GM19452 (cell line): ENCODE results near the gene MXRA7.

Experiments
- ATAC-seq: cut with Tn5 transposase; IDR thresholded peaks from one replicate; pipeline ENCODE4 v1.9.1; 2021; ENCODE audit not compliant: unreplicated experiment

The MXRA7 gene

GRCh38 chr17:76697702-76698465 lies 12.9 kb downstream of the MXRA7 start:
- ATAC-seq, result no peak

GRCh38 chr17:76696763-76697701 lies 13.7 kb downstream of the MXRA7 start:
- ATAC-seq, result peak; percentile 78

GRCh38 chr17:76695059-76695831 lies 15.5 kb downstream of the MXRA7 start:
- no peak for ATAC-seq

DNA sequence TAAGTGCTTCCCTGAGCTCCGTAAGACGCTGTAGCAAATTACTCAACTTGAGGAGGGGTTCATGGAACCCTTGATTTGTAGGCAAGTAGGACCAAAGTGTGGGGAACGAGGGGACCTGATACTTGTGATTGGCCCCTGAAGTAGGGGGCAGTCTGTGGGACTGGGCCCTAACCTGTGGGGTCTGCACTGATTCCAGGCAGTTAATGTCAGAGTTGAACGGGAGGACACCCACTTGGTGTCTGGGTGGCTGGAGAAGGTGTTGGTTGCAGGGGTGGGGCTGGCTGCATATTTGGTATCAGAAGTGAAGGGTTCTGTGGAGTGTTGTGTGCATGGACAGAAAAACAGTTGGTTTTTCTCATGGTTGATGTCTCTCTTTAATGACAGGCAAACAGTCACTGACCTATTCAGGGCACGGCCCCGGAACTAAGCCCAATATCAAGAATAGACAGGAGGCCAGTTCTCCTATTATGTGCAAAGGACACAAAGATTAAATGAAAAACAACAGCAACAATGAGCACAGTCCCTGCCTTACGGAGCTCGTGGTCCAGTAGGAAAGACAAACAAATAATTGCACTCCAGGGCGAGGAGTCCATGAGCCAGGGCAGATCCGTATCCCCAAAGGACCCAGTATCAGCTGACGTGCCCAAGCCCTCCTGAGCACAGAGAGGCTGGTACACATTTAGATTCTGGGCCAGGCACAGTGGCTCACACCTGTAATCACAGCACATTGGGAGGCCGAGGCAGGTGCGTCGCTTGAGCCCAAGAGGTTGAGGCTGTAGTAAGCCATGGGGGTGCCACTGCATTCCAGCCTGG lies 19.2 kb downstream of the MXRA7 start:
- no peak for ATAC-seq

DNA sequence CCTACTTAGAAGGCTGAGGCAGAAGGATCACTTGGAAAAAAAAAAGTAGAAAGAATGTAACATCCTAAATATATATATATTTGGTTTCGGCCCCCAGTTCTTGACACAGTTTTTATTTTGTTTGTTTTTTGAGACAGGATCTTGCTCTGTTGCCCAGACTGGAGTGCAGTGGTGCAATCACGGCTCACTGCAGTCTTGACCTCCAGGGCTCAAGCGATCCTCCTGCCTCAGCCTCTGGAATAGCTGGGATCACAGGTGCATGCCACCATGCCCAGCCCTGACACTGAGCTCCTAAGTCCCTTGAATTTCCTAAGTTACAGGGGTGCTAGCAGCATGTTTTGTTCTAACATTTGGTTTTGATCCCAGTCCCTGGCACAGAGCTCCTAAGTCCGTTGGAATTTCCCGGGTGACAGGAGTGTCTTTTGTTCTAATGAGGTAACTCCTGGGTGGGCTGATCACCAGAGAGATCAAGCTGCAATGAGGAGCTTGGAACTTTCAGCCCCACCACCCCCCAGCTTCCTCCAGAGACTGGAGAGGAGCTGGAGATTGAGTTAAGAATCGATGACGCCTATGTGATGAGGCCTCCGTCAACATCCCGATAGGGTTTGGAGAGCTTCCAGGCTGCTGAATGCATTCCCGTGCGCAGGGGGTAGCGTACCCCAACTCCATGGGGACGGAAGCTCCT lies 20.0 kb downstream of the MXRA7 start:
- ATAC-seq, result no peak

DNA sequence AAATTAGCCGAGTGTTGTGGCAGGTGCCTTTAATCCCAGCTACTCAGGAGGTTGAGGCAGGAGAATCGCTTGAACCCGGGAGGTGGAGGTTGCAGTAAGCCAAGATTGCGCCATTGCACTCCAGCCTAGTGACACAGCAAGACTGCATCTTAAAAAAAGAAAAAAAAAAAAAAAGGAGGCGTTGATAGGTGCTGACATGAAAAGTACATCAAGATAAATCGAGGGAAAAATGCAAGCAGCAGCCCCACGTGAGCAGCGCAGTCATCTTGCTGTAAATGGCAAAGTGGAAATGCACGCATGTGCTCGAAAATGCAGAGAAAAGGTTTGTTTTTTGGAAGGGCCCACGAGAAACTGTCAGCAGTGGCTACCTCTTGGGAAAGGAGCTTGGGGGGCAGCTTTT lies 20.9 kb downstream of the MXRA7 start:
- ATAC-seq, result no peak

GRCh38 chr17:76688165-76688622 lies 22.6 kb downstream of the MXRA7 start:
- ATAC-seq, result no peak

DNA sequence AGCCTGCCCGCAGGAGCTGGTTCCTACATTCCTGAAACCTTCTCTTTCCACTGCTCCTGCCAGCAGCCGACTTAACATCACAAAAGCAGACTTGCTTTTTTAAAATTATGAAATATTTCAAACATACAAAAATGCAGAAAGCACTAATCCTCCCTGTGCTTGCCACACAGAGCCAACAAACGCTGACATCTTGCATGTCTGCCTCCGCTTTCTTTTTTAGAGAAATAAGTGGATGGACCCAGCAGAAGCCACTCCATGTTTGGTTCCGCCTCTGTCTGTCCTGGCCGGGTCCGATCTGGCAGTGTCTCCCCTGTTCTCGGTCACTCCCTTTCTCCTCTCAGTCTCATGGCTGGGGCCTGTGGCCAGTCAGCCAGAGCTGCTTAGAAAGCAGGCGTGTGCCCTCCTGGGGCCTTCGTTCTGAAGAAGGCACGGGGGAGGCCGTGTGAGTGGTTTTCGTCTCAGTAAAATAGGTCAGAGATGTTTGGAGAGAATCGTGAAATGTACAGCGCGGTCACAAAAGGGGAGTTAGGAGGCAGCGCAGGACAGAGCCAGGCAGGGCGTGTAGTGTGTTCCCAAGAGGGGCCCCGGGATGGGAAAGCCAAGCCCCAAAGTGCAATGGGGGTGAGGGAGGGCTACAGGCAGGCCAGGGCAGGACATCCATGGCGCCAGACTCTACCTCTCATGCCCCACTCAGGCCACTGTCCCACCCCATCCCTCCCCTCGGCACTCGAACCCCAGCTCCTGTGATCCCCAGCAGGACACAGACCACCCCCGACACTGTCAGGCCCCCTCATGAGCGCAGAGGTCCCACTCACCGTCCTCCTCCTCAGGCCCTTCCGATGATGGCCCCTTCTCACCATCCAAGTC lies 23.2 kb downstream of the MXRA7 start:
- no peak for ATAC-seq

DNA sequence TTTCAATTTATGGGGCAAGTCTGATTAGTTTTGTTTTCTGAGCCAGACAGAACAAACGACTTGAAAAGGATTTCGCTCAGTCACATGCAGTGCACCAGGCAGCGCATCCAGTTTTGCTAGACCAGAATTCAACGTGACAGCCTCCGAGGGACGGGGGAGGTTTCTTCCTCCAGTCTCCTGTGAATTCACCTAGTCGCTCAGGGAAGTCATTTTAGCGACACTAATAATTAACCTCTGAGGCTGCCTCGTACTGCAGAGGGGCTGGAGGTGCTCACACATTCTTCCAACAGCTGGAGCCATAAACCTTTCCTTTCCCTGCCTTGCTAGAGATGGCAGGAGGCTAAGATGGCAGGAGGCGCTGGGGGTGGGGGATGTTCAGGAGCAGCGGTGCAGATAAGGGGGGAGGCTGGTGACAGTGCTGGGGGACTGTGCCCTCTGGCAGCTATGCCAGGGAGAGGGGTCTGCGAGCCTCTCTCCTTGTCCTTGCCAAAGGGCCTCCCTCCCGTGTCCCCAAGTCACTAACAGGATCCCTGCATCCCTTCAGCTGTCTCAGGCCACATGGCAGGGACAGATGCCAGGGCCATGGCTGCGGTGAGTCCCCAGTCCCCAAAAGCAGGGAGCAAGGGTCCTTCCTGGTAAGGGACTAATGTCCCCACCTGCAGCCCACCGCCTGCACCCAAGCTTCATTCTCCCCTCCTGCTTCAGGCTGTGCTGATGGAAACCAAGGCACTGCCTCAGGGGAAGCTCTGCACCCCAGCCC lies 24.0 kb downstream of the MXRA7 start:
- no peak for ATAC-seq

GRCh38 chr17:76685846-76686245 lies 24.9 kb downstream of the MXRA7 start:
- no peak for ATAC-seq

GRCh38 chr17:76685366-76685765 lies 25.4 kb downstream of the MXRA7 start:
- ATAC-seq, result no peak

DNA sequence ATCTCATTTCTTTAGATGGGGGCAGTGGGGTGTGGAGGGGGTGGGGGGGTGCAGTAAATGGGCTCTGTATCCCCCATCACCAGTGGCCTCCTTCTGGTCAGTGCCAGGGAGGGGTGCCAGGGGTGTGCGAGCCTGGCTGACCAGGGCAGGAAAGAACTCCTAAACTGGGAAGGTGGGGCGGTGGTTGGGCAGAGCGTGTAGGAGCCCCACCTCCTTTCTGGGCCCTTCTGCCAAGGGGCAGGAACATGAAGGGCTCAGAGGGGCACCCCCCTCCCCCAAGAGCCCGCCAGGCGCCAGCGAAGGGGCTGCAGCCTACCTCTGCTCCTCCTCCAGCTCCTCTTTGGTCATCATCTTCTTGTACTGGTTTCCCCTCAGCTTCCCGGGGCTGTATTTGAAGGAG lies 26.0 kb downstream of the MXRA7 start:
- ATAC-seq, result no peak

GRCh38 chr17:76683921-76684745 lies 26.6 kb downstream of the MXRA7 start:
- ATAC-seq, result no peak

- no peak for ATAC-seq
These were observed 27.6 kb downstream of the MXRA7 start for GRCh38 chr17:76683011-76683755.

GRCh38 chr17:76682296-76682695 lies 28.5 kb downstream of the MXRA7 start:
- no peak for ATAC-seq
